HEK293 (cell line): ENCODE measurements around the gene BBS9.

ENCODE experiments used
- CTCF ChIP-seq: fragments of 450-650 bp; formaldehyde crosslinking; IDR thresholded peaks from 2 replicates; pipeline ENCODE4 v1.5.1; 2016; ENCODE audit warnings: missing biosample characterization, missing genetic modification characterization
- REST ChIP-seq: fragments of 450-650 bp; formaldehyde crosslinking; IDR thresholded peaks from 2 replicates; pipeline ENCODE4 v1.5.1; 2016; ENCODE audit warnings: missing biosample characterization, missing genetic modification characterization
- YY1 ChIP-seq: fragments of 450-650 bp; formaldehyde crosslinking; IDR thresholded peaks from 2 replicates; pipeline ENCODE4 v1.5.1; 2018; ENCODE audit warnings: missing biosample characterization, missing genetic modification characterization
- ZBTB21 ChIP-seq: fragments of 450-650 bp; formaldehyde crosslinking; IDR thresholded peaks from 2 replicates; pipeline ENCODE4 v1.5.1; 2017; ENCODE audit warnings: missing biosample characterization, missing genetic modification characterization
- ZFP37 ChIP-seq: fragments of 450-650 bp; formaldehyde crosslinking; IDR thresholded peaks from 2 replicates; pipeline ENCODE4 v1.5.1; 2016; ENCODE audit warnings: missing biosample characterization, missing genetic modification characterization
- ZFP41 ChIP-seq: fragments of 450-650 bp; formaldehyde crosslinking; IDR thresholded peaks from 2 replicates; pipeline ENCODE4 v1.5.1; 2016; ENCODE audit warnings: missing biosample characterization, missing genetic modification characterization, borderline replicate concordance
- ZNF140 ChIP-seq: fragments of 450-650 bp; formaldehyde crosslinking; IDR thresholded peaks from 2 replicates; pipeline ENCODE4 v1.5.1; 2016; ENCODE audit warnings: missing biosample characterization, missing genetic modification characterization
- ZNF184 ChIP-seq: fragments of 450-650 bp; IDR thresholded peaks from 2 replicates; pipeline ENCODE4 v1.5.1; 2018; ENCODE audit warnings: missing biosample characterization, mild to moderate bottlenecking, missing genetic modification characterization
- ZNF274 ChIP-seq, 2 experiments: fragments of 200-500 bp in 1 of 2; fragments of 450-650 bp in 1 of 2; sonication (Bioruptor generic) in 1 of 2; formaldehyde crosslinking in 1 of 2; IDR thresholded peaks; 2 replicates each; pipeline versions ENCODE4 v1.5.1 to v1.6.1; 2014 to 2016; ENCODE audit warnings: borderline replicate concordance in 1 of 2, inconsistent platforms in 1 of 2, low read length in 1 of 2, missing biosample characterization in 1 of 2, missing genetic modification characterization in 1 of 2
- ZNF830 ChIP-seq: fragments of 450-650 bp; IDR thresholded peaks from 2 replicates; pipeline ENCODE4 v1.5.0; 2018; ENCODE audit warnings: missing biosample characterization, missing genetic modification characterization, low read depth, mild to moderate bottlenecking, moderate library complexity
- ZSCAN18 ChIP-seq: fragments of 450-650 bp; formaldehyde crosslinking; IDR thresholded peaks from 2 replicates; pipeline ENCODE4 v1.5.1; 2016; ENCODE audit warnings: missing biosample characterization, missing genetic modification characterization

GRCh38 chr7:33624215-33624614 is 494.9 kb downstream of the BBS9 start:
- TF ChIP-seq YY1 (tag by site-specific recombination) (no peak), CTCF (tag by site-specific recombination) (no peak), ZNF140 (tag by site-specific recombination) (no peak), ZNF830 (tag by site-specific recombination) (no peak), ZFP37 (no peak), ZSCAN18 (tag by site-specific recombination) (no peak), ZFP41 (no peak), ZNF274 (IDR thresholded peaks at IDR 0.05; ENCODE audit: low read length) (no peak), ZNF274 (tag by site-specific recombination; IDR thresholded peaks at IDR 0.05; ENCODE audit: borderline replicate concordance) (no peak), ZNF184 (tag by site-specific recombination) (no peak), ZBTB21 (tag by site-specific recombination) (no peak), REST (tag by site-specific recombination) (no peak)
